GM10248 (cell line): ENCODE data around the gene CFAP45.

Source experiments
- CTCF ChIA-PET: fragments of 300-600 bp; sonication (Branson Sonifier 250); formaldehyde crosslinking; extraction: SDS; loops from one replicate; lab custom pipeline; 2021; ENCODE audit warnings: antibody characterized with exemption; lab: Yijun Ruan, JAX
- POLR2A ChIA-PET: fragments of 350-650 bp; sonication (Branson Sonifier 250); formaldehyde crosslinking; extraction: SDS; loops from one replicate; lab custom pipeline; 2020; ENCODE audit warnings: antibody characterized with exemption; lab: Yijun Ruan, JAX
- DNase-seq: peaks from one replicate; pipeline ENCODE4 v3.0.0; 2012; ENCODE audit errors: extremely low spot score
- CTCF ChIP-seq: IDR thresholded peaks from 2 replicates; pipeline ENCODE4 v1.5.1; 2012; ENCODE audit warnings: mild to moderate bottlenecking, low read depth; ENCODE audit errors: extremely low read depth, missing control alignments, control extremely low read depth

CFAP45 gene

GRCh38 chr1:159854116-159854692 lies 45.8 kb downstream of the CFAP45 start:
- CTCF ChIA-PET, result interaction anchor here (0.6 to 1.5 kb wide), 3 partner anchors 11 to 21 kb away, joined by 3 to 4 read pairs (median 4); no protein-coding TSS in a partner anchor
- DNase-seq, result no peak
- POLR2A ChIA-PET, result no interaction called here
- TF ChIP-seq CTCF, result no peak

- TF ChIP-seq CTCF, result no peak
- DNase-seq, result no peak
- POLR2A ChIA-PET, result interaction anchor here (0.9 kb wide), 1 partner anchor 36 kb away, joined by 3 read pairs; no protein-coding TSS in a partner anchor
- CTCF ChIA-PET, result interaction anchor here (0.6 to 2.4 kb wide), 4 partner anchors 10 to 24 kb away, joined by 3 to 6 read pairs (median 4); no protein-coding TSS in a partner anchor
Measured at GRCh38 chr1:159853417-159854115, 46.4 kb downstream of the CFAP45 start.

GRCh38 chr1:159851407-159851806 lies 48.6 kb downstream of the CFAP45 start:
- TF ChIP-seq CTCF, result no peak
- POLR2A ChIA-PET, result no interaction called here
- CTCF ChIA-PET, result interaction anchor here (1.1 to 2.4 kb wide), 4 partner anchors 9 to 156 kb away, joined by 3 to 6 read pairs (median 4); no protein-coding TSS in a partner anchor
- no peak for DNase-seq

GRCh38 chr1:159849626-159850366 lies 50.2 kb downstream of the CFAP45 start:
- CTCF ChIA-PET, result interaction anchor here (1.3 to 1.7 kb wide), 3 partner anchors 8 to 21 kb away, joined by 3 to 5 read pairs (median 3); no protein-coding TSS in a partner anchor

GRCh38 chr1:159848326-159848725 lies 51.6 kb downstream of the CFAP45 start:
- no peak for TF ChIP-seq CTCF
- DNase-seq, result no peak
- ChIA-PET POLR2A (no interaction called here), CTCF (interaction anchor here (1.7 kb wide), 1 partner anchor 9 kb away, joined by 5 read pairs; no protein-coding TSS in a partner anchor)

More at GRCh38 chr1:159849626-159850366, 50.2 kb downstream of the CFAP45 start:
- no peak for TF ChIP-seq CTCF
- no peak for DNase-seq
- POLR2A ChIA-PET, result no interaction called here

GRCh38 chr1:159847231-159847630 lies 52.7 kb downstream of the CFAP45 start:
- POLR2A ChIA-PET, result no interaction called here
- DNase-seq, result no peak
- CTCF ChIA-PET, result interaction anchor here (1.7 to 1.9 kb wide), 2 partner anchors 11 to 48 kb away, joined by 4 to 5 read pairs; no protein-coding TSS in a partner anchor

More at GRCh38 chr1:159847231-159847630, 52.7 kb downstream of the CFAP45 start:
- TF ChIP-seq CTCF, result no peak
